ENCODE results near the gene CYSTM1. TPM values are rescaled to one million over a fixed set of nuclear protein-coding genes. Genes with fewer than 3 reads are reported as not detected.

CYSTM1 gene
- total and polyA plus RNA-seq, 2 of the 8 experiments (the other 6 are each of a cell fraction or from before 2014, with no cell fraction given): 25.0 to 47.8 TPM

GRCh38 chr5:140258016-140258415 lies 83.0 kb downstream of the CYSTM1 start (continued):
- TF ChIP-seq SP2 (IDR thresholded peaks at IDR 0.05; ENCODE audit: low read length): no peak
- no peak for TF ChIP-seq CREB1 (IDR thresholded peaks at IDR 0.05)
- no peak for TF ChIP-seq SIN3A (conservative IDR thresholded peaks at IDR 0.05 in 1 of 2, IDR thresholded peaks at IDR 0.05 in 1 of 2; ENCODE audit: low read depth in 1 of 2, low read length in 2 of 2)
- no peak for TF ChIP-seq MAFK (IDR thresholded peaks at IDR 0.05; ENCODE audit: low read depth, low read length)
- no peak for TF ChIP-seq POLR2A (IDR thresholded peaks at IDR 0.05; ENCODE audit: control extremely low read depth in 1 of 2, low read depth in 2 of 2, low read length in 2 of 2)
- no peak for TF ChIP-seq SIRT6 (IDR thresholded peaks at IDR 0.05; ENCODE audit: low read length)

Measured in H1 (cell line).